ENCODE results near the gene ZNF556.
"Not testable (repeated sequence)": the region's sequence is repeated elsewhere in the genome, so short reads cannot be mapped to it uniquely, and the experiment has no call there.

ZNF556 gene

GRCh38 chr19:2902590-2903218, 35.6 kb downstream of the ZNF556 start:
- ATAC-seq (replicated peaks) (no peak), DNase-seq (no peak)
- H3K4me3 Mint-ChIP-seq, result peak overlapping the region in 1 of 2 donors; percentile 99
- no peak overlapping the region for H3K27ac Mint-ChIP-seq
- no peaks in the 10 kb centered on the region for H3K27me3 Mint-ChIP-seq
- H3K36me3 Mint-ChIP-seq (ENCODE audit: insufficient read depth), result peaks cover 16% of the 10 kb centered on the region
- no peaks in the 10 kb centered on the region for H3K9me3 Mint-ChIP-seq
- H3K4me1 Mint-ChIP-seq (ENCODE audit: low read depth in 2 of 2), result peaks cover 12 to 19% of the 10 kb centered on the region in 2 donors

GRCh38 chr19:2903326-2903725, 36.2 kb downstream of the ZNF556 start:
- H3K4me3 Mint-ChIP-seq; DNase-seq; ATAC-seq (replicated peaks); H3K27me3 Mint-ChIP-seq; H3K9me3 Mint-ChIP-seq; H3K27ac Mint-ChIP-seq: not testable (repeated sequence)
- H3K36me3 Mint-ChIP-seq (ENCODE audit: insufficient read depth), result peaks cover 16% of the 10 kb centered on the region
- H3K4me1 Mint-ChIP-seq (ENCODE audit: low read depth in 2 of 2), result peaks cover 12 to 19% of the 10 kb centered on the region in 2 donors

GRCh38 chr19:2905918-2906519, 38.9 kb downstream of the ZNF556 start:
- Mint-ChIP-seq H3K36me3 (ENCODE audit: insufficient read depth) (peaks cover 10% of the 10 kb centered on the region), H3K27me3 (no peaks in the 10 kb centered on the region), H3K27ac (no peak overlapping the region), H3K4me1 (ENCODE audit: low read depth in 2 of 2) (peaks cover 10 to 17% of the 10 kb centered on the region in 2 donors), H3K9me3 (no peaks in the 10 kb centered on the region), H3K4me3 (no peak overlapping the region)
- ATAC-seq (replicated peaks) (no peak), DNase-seq (no peak)

GRCh38 chr19:2906631-2907195, 39.6 kb downstream of the ZNF556 start:
- Mint-ChIP-seq H3K4me1 (ENCODE audit: low read depth in 2 of 2) (peaks cover 6 to 12% of the 10 kb centered on the region in 2 donors), H3K36me3 (ENCODE audit: insufficient read depth) (peaks cover 10% of the 10 kb centered on the region), H3K27me3 (no peaks in the 10 kb centered on the region), H3K9me3 (no peaks in the 10 kb centered on the region), H3K27ac (no peak overlapping the region), H3K4me3 (no peak overlapping the region)
- ATAC-seq (replicated peaks), result no peak
- no peak for DNase-seq

GRCh38 chr19:2912306-2912705, 45.2 kb downstream of the ZNF556 start:
- Mint-ChIP-seq H3K36me3 (ENCODE audit: insufficient read depth) (peaks cover 17% of the 10 kb centered on the region), H3K27me3 (no peaks in the 10 kb centered on the region), H3K27ac (no peak overlapping the region), H3K4me1 (ENCODE audit: low read depth in 2 of 2) (peaks cover 3 to 7% of the 10 kb centered on the region in 2 donors), H3K4me3 (no peak overlapping the region), H3K9me3 (peaks cover 0 to 7% of the 10 kb centered on the region in 2 donors)
- DNase-seq, result no peak
- ATAC-seq (replicated peaks), result no peak

GRCh38 chr19:2917275-2918184, 50.4 kb downstream of the ZNF556 start:
- DNase-seq, result no peak
- H3K27ac Mint-ChIP-seq, result no peak overlapping the region
- peaks cover 0 to 7% of the 10 kb centered on the region in 2 donors for H3K9me3 Mint-ChIP-seq
- no peaks in the 10 kb centered on the region for H3K27me3 Mint-ChIP-seq
- no peak for ATAC-seq (replicated peaks)
- peaks cover 15% of the 10 kb centered on the region for H3K36me3 Mint-ChIP-seq (ENCODE audit: insufficient read depth)
- no peak overlapping the region for H3K4me3 Mint-ChIP-seq
- no peaks in the 10 kb centered on the region for H3K4me1 Mint-ChIP-seq (ENCODE audit: low read depth in 2 of 2)

- H3K4me3 Mint-ChIP-seq, result no peak overlapping the region
- H3K27me3 Mint-ChIP-seq, result no peaks in the 10 kb centered on the region
- H3K9me3 Mint-ChIP-seq, result no peaks in the 10 kb centered on the region
- DNase-seq (no peak), ATAC-seq (replicated peaks) (no peak)
- no peaks in the 10 kb centered on the region for H3K4me1 Mint-ChIP-seq (ENCODE audit: low read depth in 2 of 2)
- H3K36me3 Mint-ChIP-seq (ENCODE audit: insufficient read depth), result no peaks in the 10 kb centered on the region
- no peak overlapping the region for H3K27ac Mint-ChIP-seq
Observed at GRCh38 chr19:2922987-2923386, 55.9 kb downstream of the ZNF556 start.

- H3K4me1 Mint-ChIP-seq (ENCODE audit: low read depth in 2 of 2), result no peaks in the 10 kb centered on the region
- H3K36me3 Mint-ChIP-seq (ENCODE audit: insufficient read depth), result no peaks in the 10 kb centered on the region
- H3K4me3 Mint-ChIP-seq, result no peak overlapping the region
- H3K9me3 Mint-ChIP-seq, result no peaks in the 10 kb centered on the region
- ATAC-seq (replicated peaks), result no peak
- no peak for DNase-seq
- no peaks in the 10 kb centered on the region for H3K27me3 Mint-ChIP-seq
- H3K27ac Mint-ChIP-seq, result no peak overlapping the region
Observed at GRCh38 chr19:2923510-2923909, 56.4 kb downstream of the ZNF556 start.

- H3K4me1 Mint-ChIP-seq (ENCODE audit: low read depth in 2 of 2), result no peaks in the 10 kb centered on the region
- DNase-seq, result no peak
- H3K36me3 Mint-ChIP-seq (ENCODE audit: insufficient read depth), result no peaks in the 10 kb centered on the region
- H3K27ac Mint-ChIP-seq, result no peak overlapping the region
- no peaks in the 10 kb centered on the region for H3K27me3 Mint-ChIP-seq
- no peak overlapping the region for H3K4me3 Mint-ChIP-seq
- ATAC-seq (replicated peaks), result no peak
- H3K9me3 Mint-ChIP-seq, result peaks cover 0 to 10% of the 10 kb centered on the region in 2 donors
Observed at GRCh38 chr19:2926341-2927031, 59.4 kb downstream of the ZNF556 start.

GRCh38 chr19:2927032-2927430, 59.9 kb downstream of the ZNF556 start:
- Mint-ChIP-seq H3K9me3 (peaks cover 0 to 10% of the 10 kb centered on the region in 2 donors), H3K36me3 (ENCODE audit: insufficient read depth) (no peaks in the 10 kb centered on the region), H3K27ac (peak overlapping the region in 1 of 2 donors; percentile 19), H3K4me1 (ENCODE audit: low read depth in 2 of 2) (no peaks in the 10 kb centered on the region), H3K27me3 (no peaks in the 10 kb centered on the region), H3K4me3 (no peak overlapping the region)
- no peak for DNase-seq
- no peak for ATAC-seq (replicated peaks)

All from effector memory CD8-positive, alpha-beta T cell (primary cell).